ENCODE measurements around the gene WDR64.

The WDR64 gene

DNA sequence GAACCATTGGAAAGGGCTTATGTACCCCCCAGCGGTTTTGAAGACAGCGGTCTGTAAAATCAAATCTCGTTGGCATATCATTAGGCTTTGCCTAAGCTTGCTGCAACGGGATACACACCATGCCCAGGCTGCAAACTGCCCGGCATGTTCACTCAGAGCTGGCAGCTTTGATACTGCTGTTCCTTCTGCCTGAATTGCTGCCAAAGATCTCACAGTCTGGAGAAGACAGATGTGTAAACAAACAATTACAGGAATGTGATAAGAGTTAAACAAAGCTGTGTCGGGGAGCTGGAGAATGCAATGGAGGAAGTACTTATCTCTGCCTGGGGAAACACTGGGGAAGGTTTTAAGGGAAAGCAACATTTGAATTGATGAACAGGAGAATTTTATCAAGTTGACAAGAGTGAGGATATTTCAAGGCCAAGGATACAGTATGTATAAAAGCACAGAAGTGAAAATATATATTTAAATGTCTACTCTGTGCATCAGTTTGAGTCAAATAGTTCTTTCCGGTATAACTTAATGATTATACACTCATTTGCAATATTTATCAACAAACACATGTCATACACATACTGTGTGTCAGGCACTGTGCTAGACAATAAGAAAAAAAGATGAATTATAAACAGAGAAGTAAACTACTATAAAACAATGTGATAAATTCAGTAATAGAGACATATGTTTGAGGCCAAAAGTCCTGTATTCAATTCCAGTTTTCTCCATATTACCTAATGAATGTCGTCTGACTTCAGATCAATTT lies 41.8 kb upstream of the WDR64 start:
- H3K4me3 ChIP-seq (ENCODE audit: low read depth, low read length): no peak overlapping the region
- TF ChIP-seq, protein P1, sequence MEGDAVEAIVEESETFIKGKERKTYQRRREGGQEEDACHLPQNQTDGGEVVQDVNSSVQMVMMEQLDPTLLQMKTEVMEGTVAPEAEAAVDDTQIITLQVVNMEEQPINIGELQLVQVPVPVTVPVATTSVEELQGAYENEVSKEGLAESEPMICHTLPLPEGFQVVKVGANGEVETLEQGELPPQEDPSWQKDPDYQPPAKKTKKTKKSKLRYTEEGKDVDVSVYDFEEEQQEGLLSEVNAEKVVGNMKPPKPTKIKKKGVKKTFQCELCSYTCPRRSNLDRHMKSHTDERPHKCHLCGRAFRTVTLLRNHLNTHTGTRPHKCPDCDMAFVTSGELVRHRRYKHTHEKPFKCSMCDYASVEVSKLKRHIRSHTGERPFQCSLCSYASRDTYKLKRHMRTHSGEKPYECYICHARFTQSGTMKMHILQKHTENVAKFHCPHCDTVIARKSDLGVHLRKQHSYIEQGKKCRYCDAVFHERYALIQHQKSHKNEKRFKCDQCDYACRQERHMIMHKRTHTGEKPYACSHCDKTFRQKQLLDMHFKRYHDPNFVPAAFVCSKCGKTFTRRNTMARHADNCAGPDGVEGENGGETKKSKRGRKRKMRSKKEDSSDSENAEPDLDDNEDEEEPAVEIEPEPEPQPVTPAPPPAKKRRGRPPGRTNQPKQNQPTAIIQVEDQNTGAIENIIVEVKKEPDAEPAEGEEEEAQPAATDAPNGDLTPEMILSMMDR (IDR thresholded peaks at IDR 0.05; ENCODE audit: borderline replicate concordance, insufficient read depth, low read depth, low read length): no peak

DNA sequence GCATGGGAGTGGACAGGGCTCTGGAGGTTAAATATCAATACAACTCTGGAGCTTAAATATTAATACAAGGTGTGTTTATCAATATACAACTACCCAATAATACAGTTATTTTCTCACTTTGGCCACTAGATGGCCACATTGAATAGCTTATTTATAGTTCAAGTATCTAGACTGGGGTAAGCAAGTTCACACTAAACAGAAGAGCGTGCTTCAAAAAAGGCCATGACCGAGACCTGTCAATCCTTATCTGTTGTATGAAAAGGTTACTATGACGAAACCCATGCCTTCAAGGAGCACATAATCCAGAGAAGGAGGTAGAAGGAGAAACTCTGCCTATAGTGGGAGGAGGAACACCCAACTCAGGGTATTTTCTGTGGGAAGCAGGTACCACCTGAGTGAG lies 41.0 kb upstream of the WDR64 start:
- TF ChIP-seq, protein P1 (IDR thresholded peaks at IDR 0.05; ENCODE audit: borderline replicate concordance, insufficient read depth, low read depth, low read length): peak; percentile 30; the same call in 1 of the 2 replicates
- H3K4me3 ChIP-seq (ENCODE audit: low read depth, low read length): no peak overlapping the region

DNA sequence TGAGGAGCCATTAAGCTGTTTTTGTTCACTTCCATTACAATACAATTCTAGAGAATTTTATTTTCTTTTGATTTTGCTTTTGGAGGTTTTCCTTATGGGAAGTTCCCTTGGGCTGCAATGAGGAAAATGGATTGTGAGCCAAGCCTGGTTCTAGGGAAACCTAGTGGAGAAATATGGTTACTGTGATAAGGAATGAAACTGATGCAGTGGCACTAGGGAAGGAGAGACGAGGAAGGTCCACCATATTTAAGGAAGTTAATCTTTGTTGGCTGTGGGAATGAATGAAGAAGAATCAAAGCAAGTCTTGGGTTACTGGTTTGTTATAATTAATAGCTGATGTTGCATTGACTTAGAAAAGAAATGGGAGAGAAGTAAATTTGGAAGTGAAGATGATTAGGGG lies 40.3 kb upstream of the WDR64 start:
- TF ChIP-seq, protein P1 (IDR thresholded peaks at IDR 0.05; ENCODE audit: borderline replicate concordance, insufficient read depth, low read depth, low read length): no peak
- H3K4me3 ChIP-seq (ENCODE audit: low read depth, low read length): no peak overlapping the region

DNA sequence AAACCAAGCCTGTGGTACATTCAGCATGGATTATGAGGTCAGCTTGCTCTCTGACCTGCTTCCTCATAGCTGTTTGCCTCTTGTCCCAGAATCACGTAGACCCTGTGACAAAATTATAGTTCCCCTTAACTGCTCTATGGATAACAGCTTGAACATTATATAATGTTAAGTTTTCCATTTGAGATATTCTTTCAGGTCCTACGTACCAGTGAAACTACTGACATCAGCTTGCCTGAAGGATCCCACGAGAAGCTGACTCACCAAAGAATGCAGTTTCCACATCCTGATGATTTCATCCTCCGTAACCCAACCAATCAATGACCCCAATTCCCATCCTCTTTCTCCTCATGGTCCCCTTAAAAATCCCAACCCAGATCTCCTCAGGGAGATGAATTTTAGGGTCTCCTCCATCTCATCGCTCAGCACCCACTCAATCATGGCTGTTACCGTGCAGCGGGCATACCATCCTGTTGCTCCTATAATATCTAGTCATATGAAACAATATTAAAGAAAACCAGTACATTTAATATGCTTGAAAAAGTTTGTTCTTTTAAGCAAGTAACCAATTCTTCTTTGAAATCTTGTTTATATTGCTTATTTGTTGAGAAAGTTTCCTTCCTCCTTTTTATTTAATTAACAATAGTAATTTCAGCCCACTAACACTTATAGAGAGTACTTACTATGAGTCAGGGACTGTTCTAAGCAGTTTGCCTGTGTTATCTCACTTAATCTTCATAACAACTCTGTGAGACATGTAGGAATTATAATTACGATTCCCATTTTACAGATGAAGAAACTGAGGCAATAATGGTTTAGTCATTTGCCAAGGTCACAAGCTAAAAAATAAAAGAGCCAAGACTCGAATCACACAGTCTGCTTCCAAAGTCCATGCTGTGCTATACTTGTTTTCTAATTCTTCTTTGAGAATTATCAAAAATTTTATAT lies 39.3 kb upstream of the WDR64 start:
- TF ChIP-seq, protein P1 (IDR thresholded peaks at IDR 0.05; ENCODE audit: borderline replicate concordance, insufficient read depth, low read depth, low read length): no peak
- H3K4me3 ChIP-seq (ENCODE audit: low read depth, low read length): no peak overlapping the region

DNA sequence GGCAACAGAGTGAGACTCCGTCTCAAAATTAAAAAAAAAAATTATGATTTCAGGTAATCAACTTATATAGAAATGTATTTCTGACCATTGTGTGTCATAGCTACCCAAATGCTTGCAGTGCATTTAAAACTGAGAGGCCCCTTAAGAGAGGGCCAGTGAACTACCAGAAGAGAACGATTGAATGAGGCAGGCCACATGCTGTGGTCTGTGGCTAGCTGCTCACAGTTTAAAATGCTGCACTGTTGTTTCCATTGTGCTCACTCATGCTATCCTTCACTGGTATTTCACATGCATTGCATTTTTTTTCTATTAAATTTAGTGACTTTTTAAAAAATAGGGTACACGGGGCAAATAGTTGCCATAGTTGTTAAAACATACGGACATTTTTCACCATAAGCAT lies 37.9 kb upstream of the WDR64 start:
- TF ChIP-seq, protein P1 (IDR thresholded peaks at IDR 0.05; ENCODE audit: borderline replicate concordance, insufficient read depth, low read depth, low read length): no peak
- H3K4me3 ChIP-seq (ENCODE audit: low read depth, low read length): no peak overlapping the region

DNA sequence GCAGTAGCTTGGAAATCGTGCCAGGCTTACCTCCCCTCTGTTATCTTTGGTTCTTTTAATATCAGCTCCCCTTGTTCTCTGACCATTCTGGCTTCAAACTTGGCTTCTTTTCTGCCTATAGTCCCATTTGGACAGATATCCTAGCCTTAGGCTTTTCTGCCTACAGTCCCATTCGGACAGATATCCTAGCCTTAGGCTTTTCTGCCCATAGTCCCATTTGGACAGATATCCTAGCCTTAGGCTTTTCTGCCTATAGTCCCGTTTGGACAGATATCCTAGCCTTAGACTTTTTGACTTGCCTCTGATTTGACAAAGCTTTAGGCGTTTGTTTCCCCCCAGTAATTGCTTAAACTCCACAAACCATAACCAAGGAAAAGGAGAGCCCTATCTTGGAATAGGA lies 37.5 kb upstream of the WDR64 start:
- no peak overlapping the region for H3K4me3 ChIP-seq (ENCODE audit: low read depth, low read length)
- TF ChIP-seq, protein P1 (IDR thresholded peaks at IDR 0.05; ENCODE audit: borderline replicate concordance, insufficient read depth, low read depth, low read length): no peak
